ENCODE data around the gene SPATA18.

The SPATA18 gene

GRCh38 chr4:52006887-52007286, 44.2 kb upstream of the SPATA18 start:
- TF ChIP-seq EZH2phosphoT487 (IDR thresholded peaks at IDR 0.05; ENCODE audit: low read depth) (no peak), CTCF (IDR thresholded peaks at IDR 0.05; ENCODE audit: low read depth, low read length) (no peak)
- Histone ChIP-seq H4K20me1 (ENCODE audit: insufficient read depth, low read length) (no peaks in the 10 kb centered on the region), H3K36me3 (replicated peaks; ENCODE audit: low read depth, low read length) (no peaks in the 10 kb centered on the region), H3K27ac (ENCODE audit: low read length) (no peak overlapping the region), H2AFZ (ENCODE audit: low read depth, low read length) (no peak overlapping the region), H3K4me3 (ENCODE audit: low read length) (no peak overlapping the region), H3K79me2 (ENCODE audit: low read length) (no peaks in the 10 kb centered on the region), H3K9me3 (ENCODE audit: insufficient read depth, low read length) (no peaks in the 10 kb centered on the region), H3K9ac (ENCODE audit: low read length) (no peak overlapping the region), H3K4me1 (ENCODE audit: low read length) (no peaks in the 10 kb centered on the region), H3K4me2 (ENCODE audit: low read length) (no peak overlapping the region), H3K27me3 (ENCODE audit: low read depth, low read length) (no peaks in the 10 kb centered on the region)

DNA sequence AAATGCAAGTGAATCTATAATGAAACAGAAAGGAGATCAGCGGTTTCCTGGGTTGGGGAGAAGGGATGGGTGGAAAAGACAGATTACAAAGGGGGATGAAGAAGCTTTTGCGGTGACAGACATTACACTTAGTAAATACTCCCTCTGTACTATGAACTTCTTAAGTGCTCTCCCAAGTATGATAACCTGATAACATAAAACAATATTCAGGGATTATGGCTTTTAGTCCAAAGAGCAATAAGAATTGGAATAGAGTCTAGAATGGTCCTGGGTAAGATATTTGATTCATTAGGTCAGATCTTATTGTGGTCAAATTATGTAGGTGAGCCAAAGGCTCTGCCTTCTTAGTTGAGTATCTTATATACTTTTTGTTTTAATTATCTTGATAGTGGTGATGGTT, 40.1 kb upstream of the SPATA18 start:
- Histone ChIP-seq H3K9ac (ENCODE audit: low read length) (no peak overlapping the region), H3K36me3 (replicated peaks; ENCODE audit: low read depth, low read length) (no peaks in the 10 kb centered on the region), H3K79me2 (ENCODE audit: low read length) (no peaks in the 10 kb centered on the region), H4K20me1 (ENCODE audit: insufficient read depth, low read length) (no peaks in the 10 kb centered on the region), H3K27ac (ENCODE audit: low read length) (no peak overlapping the region), H3K4me3 (ENCODE audit: low read length) (no peak overlapping the region), H3K4me2 (ENCODE audit: low read length) (no peak overlapping the region), H3K4me1 (ENCODE audit: low read length) (peaks cover 10% of the 10 kb centered on the region), H3K9me3 (ENCODE audit: insufficient read depth, low read length) (no peaks in the 10 kb centered on the region), H2AFZ (ENCODE audit: low read depth, low read length) (no peak overlapping the region), H3K27me3 (ENCODE audit: low read depth, low read length) (no peaks in the 10 kb centered on the region)
- TF ChIP-seq EZH2phosphoT487 (IDR thresholded peaks at IDR 0.05; ENCODE audit: low read depth) (no peak), CTCF (IDR thresholded peaks at IDR 0.05; ENCODE audit: low read depth, low read length) (no peak)

DNA sequence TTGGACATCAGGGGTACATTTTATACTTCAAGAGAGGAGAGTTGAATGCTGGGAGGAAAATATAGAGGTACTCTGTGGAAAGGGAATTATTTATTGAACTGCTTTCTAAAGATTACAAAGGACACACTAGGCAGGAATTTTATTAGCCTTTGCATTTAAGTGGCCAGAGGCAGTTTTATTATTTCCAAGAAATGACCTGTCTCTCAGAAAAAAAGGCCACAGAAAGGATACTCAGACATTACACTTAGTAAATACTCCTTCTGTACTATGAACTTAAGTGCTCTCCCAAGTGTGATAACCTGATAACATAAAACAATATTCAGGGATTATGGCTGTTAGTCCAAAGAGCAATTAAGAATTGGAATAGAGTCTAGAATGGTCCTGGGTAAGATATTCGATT, 38.5 kb upstream of the SPATA18 start:
- Histone ChIP-seq H3K79me2 (ENCODE audit: low read length) (no peaks in the 10 kb centered on the region), H3K27me3 (ENCODE audit: low read depth, low read length) (no peaks in the 10 kb centered on the region), H3K9ac (ENCODE audit: low read length) (no peak overlapping the region), H3K27ac (ENCODE audit: low read length) (no peak overlapping the region), H3K36me3 (replicated peaks; ENCODE audit: low read depth, low read length) (no peaks in the 10 kb centered on the region), H3K4me3 (ENCODE audit: low read length) (no peak overlapping the region), H3K9me3 (ENCODE audit: insufficient read depth, low read length) (no peaks in the 10 kb centered on the region), H3K4me1 (ENCODE audit: low read length) (peaks cover 10% of the 10 kb centered on the region), H3K4me2 (ENCODE audit: low read length) (no peak overlapping the region), H2AFZ (ENCODE audit: low read depth, low read length) (no peak overlapping the region), H4K20me1 (ENCODE audit: insufficient read depth, low read length) (no peaks in the 10 kb centered on the region)
- no peak for TF ChIP-seq EZH2phosphoT487 (IDR thresholded peaks at IDR 0.05; ENCODE audit: low read depth)
- no peak for TF ChIP-seq CTCF (IDR thresholded peaks at IDR 0.05; ENCODE audit: low read depth, low read length)

GRCh38 chr4:52014903-52015302, 36.2 kb upstream of the SPATA18 start:
- Histone ChIP-seq H3K4me3 (ENCODE audit: low read length) (no peak overlapping the region), H2AFZ (ENCODE audit: low read depth, low read length) (no peak overlapping the region)
- TF ChIP-seq EZH2phosphoT487 (IDR thresholded peaks at IDR 0.05; ENCODE audit: low read depth), result no peak
- no peak for TF ChIP-seq CTCF (IDR thresholded peaks at IDR 0.05; ENCODE audit: low read depth, low read length)

More at GRCh38 chr4:52014903-52015302, 36.2 kb upstream of the SPATA18 start:
- H3K27me3 ChIP-seq (ENCODE audit: low read depth, low read length), result no peaks in the 10 kb centered on the region
- H3K4me2 ChIP-seq (ENCODE audit: low read length), result peak overlapping the region; percentile 16; the same call in 1 of the 2 replicates
- no peaks in the 10 kb centered on the region for H3K36me3 ChIP-seq (replicated peaks; ENCODE audit: low read depth, low read length)
- no peak overlapping the region for H3K9ac ChIP-seq (ENCODE audit: low read length)
- no peak overlapping the region for H3K27ac ChIP-seq (ENCODE audit: low read length)
- H3K4me1 ChIP-seq (ENCODE audit: low read length), result peaks cover 10% of the 10 kb centered on the region
- no peaks in the 10 kb centered on the region for H3K9me3 ChIP-seq (ENCODE audit: insufficient read depth, low read length)
- no peaks in the 10 kb centered on the region for H4K20me1 ChIP-seq (ENCODE audit: insufficient read depth, low read length)
- no peaks in the 10 kb centered on the region for H3K79me2 ChIP-seq (ENCODE audit: low read length)
